ENCODE measurements around the gene ARFIP1.
"Not testable (repeated sequence)": the region's sequence is repeated elsewhere in the genome, so short reads cannot be mapped to it uniquely, and the experiment has no call there.

GRCh38 chr4:152839729-152840128, 60.0 kb downstream of the ARFIP1 start:
- not testable (repeated sequence) for TF ChIP-seq CTCF, POLR2A (IDR thresholded peaks at IDR 0.05)
